Stimulated activated CD8-positive, alpha-beta memory T cell treated with anti-CD3 and anti-CD28 coated beads, Interleukin-4, amount 100 ng/mL, for 1 hour (primary cell): Measurements from ENCODE around the gene CLEC16A.
"Not testable (repeated sequence)": the region's sequence is repeated elsewhere in the genome, so short reads cannot be mapped to it uniquely, and the experiment has no call there.

Source experiments
- DNase-seq, 2 donors: peaks; one replicate each; pipeline ENCODE4 v3.0.0-alpha.2; 2020; ENCODE audit warnings: low read depth in 2 of 2, low spot score in 1 of 2

CLEC16A gene

GRCh38 chr16:11211061-11211976 lies 267.0 kb downstream of the CLEC16A start:
- no peak for DNase-seq

- DNase-seq: no peak
These were observed 267.8 kb downstream of the CLEC16A start for GRCh38 chr16:11211977-11212797.

- no peak for DNase-seq
These were observed 268.4 kb downstream of the CLEC16A start for GRCh38 chr16:11212798-11213196.

GRCh38 chr16:11213373-11213772 lies 269.0 kb downstream of the CLEC16A start:
- no peak for DNase-seq

- DNase-seq: no peak
These were observed 269.4 kb downstream of the CLEC16A start for GRCh38 chr16:11213799-11214198.

- DNase-seq: no peak
These were observed 271.7 kb downstream of the CLEC16A start for GRCh38 chr16:11215935-11216556.

- no peak for DNase-seq
These were observed 273.6 kb downstream of the CLEC16A start for GRCh38 chr16:11217651-11218603.

GRCh38 chr16:11218604-11218962 lies 274.2 kb downstream of the CLEC16A start:
- no peak for DNase-seq

GRCh38 chr16:11219178-11219577 lies 274.8 kb downstream of the CLEC16A start:
- no peak for DNase-seq

GRCh38 chr16:11220507-11220906 lies 276.1 kb downstream of the CLEC16A start:
- not testable (repeated sequence) for DNase-seq

GRCh38 chr16:11224096-11224893 lies 279.9 kb downstream of the CLEC16A start:
- peak; percentile 28 to 31 for DNase-seq

- DNase-seq: peak; percentile 28 to 55
These were observed 280.7 kb downstream of the CLEC16A start for GRCh38 chr16:11224894-11225676.

GRCh38 chr16:11225677-11226549 lies 281.5 kb downstream of the CLEC16A start:
- no peak for DNase-seq

- DNase-seq: no peak
These were observed 285.1 kb downstream of the CLEC16A start for GRCh38 chr16:11229432-11229831.

- no peak for DNase-seq
These were observed 285.5 kb downstream of the CLEC16A start for GRCh38 chr16:11229906-11230305.

- DNase-seq: no peak
These were observed 287.1 kb downstream of the CLEC16A start for GRCh38 chr16:11231367-11231970.
